Astrocyte (in vitro differentiated cells and primary cell): ENCODE data around the gene FASN.

Source experiments
- EZH2 ChIP-seq: IDR thresholded peaks from 2 replicates; pipeline ENCODE4 v1.6.1; 2012; ENCODE audit warnings: mild to moderate bottlenecking, low read length, inconsistent platforms; ENCODE audit not compliant: insufficient read depth
- TF ChIP-seq, protein P1 (sequence below): IDR thresholded peaks from 2 replicates; pipeline ENCODE4 v1.5.1; 2011; ENCODE audit warnings: low read depth, mild to moderate bottlenecking, inconsistent platforms, low read length, moderate library complexity; ENCODE audit not compliant: insufficient read depth

DNA sequence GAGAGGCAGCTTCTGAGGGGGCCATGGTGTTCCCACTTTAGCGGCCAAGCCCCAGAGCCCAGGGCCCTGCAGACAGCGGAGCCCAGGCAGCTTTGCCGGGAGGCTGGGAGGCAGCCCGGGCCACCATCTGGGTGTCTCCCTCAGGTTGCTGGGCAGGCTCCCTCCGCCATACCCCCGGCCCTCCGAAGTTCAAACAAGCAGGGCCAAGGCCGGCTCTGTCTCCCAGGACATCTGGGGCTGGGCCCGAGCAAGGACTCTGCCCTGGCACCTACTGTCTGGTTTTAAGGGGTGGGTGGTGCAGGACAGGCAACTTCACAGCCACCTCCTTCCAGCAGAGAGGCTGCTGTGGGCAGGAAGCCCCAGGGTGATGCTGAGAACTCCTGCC is 35.1 kb downstream of the FASN start:
- TF ChIP-seq EZH2, result no peak
- TF ChIP-seq, protein P1, sequence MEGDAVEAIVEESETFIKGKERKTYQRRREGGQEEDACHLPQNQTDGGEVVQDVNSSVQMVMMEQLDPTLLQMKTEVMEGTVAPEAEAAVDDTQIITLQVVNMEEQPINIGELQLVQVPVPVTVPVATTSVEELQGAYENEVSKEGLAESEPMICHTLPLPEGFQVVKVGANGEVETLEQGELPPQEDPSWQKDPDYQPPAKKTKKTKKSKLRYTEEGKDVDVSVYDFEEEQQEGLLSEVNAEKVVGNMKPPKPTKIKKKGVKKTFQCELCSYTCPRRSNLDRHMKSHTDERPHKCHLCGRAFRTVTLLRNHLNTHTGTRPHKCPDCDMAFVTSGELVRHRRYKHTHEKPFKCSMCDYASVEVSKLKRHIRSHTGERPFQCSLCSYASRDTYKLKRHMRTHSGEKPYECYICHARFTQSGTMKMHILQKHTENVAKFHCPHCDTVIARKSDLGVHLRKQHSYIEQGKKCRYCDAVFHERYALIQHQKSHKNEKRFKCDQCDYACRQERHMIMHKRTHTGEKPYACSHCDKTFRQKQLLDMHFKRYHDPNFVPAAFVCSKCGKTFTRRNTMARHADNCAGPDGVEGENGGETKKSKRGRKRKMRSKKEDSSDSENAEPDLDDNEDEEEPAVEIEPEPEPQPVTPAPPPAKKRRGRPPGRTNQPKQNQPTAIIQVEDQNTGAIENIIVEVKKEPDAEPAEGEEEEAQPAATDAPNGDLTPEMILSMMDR, result no peak
